Breast epithelium (tissue), 4 donors: ENCODE results near the gene CCNB2. TPM values are rescaled to one million over a fixed set of nuclear protein-coding genes. Genes with fewer than 3 reads are reported as not detected.

Experiments
- DNase-seq, 2 donors: peaks; one replicate each; pipeline ENCODE4 v3.0.0-alpha.2; 2019; ENCODE audit warnings: low spot score in 2 of 2
- H3K27ac ChIP-seq, 2 donors: fragments of 200-600 bp; sonication (generic) in 1 of 2; one replicate each; pipeline ENCODE4 v1.5.1; 2016 to 2019; ENCODE audit warnings: mild to moderate bottlenecking in 1 of 2
- H3K27me3 ChIP-seq, 2 donors: fragments of 200-600 bp; sonication (generic) in 1 of 2; one replicate each; pipeline versions ENCODE4 v1.5.1 to v1.6.0; 2017 to 2019; ENCODE audit warnings: control low read depth in 1 of 2, mild to moderate bottlenecking in 1 of 2
- H3K36me3 ChIP-seq: fragments of 200-600 bp; one replicate; pipeline ENCODE4 v1.5.1; 2019
- H3K4me1 ChIP-seq, 2 donors: fragments of 200-600 bp; sonication (generic); one replicate each; pipeline ENCODE4 v1.5.1; 2016 to 2019; ENCODE audit warnings: control low read depth in 1 of 2
- H3K4me3 ChIP-seq, 3 donors: fragments of 200-600 bp; sonication (generic); 1 replicate in 2 of 3; 2 replicates in 1 of 3; pipeline ENCODE4 v1.5.1; 2016 to 2019; ENCODE audit warnings: mild to moderate bottlenecking in 3 of 3, moderate library complexity in 2 of 3
- H3K9me3 ChIP-seq, 2 donors: fragments of 200-600 bp; sonication (generic) in 1 of 2; one replicate each; pipeline ENCODE4 v1.5.1; 2016 to 2019; ENCODE audit warnings: control low read depth in 1 of 2
- CTCF ChIP-seq, 3 donors: fragments of 450-650 bp; IDR thresholded peaks; one replicate each; pipeline ENCODE4 v1.5.1; 2016 to 2017; ENCODE audit warnings: antibody characterized with exemption in 3 of 3, mild to moderate bottlenecking in 3 of 3, moderate library complexity in 3 of 3
- POLR2A ChIP-seq: fragments of 450-650 bp; IDR thresholded peaks from one replicate; pipeline ENCODE4 v1.6.1; 2016; ENCODE audit warnings: antibody characterized with exemption, mild to moderate bottlenecking, moderate library complexity
- POLR2AphosphoS5 ChIP-seq, 3 donors: sonication (generic); formaldehyde crosslinking; IDR thresholded peaks; one replicate each; pipeline ENCODE4 v1.6.1; 2017; ENCODE audit warnings: antibody characterized with exemption in 3 of 3
- intact Hi-C: fragments of 100-400 bp; cut with DNase I; formaldehyde crosslinking; loops from one replicate; pipeline ENCODE4 v1.15.1; 2023; ENCODE audit warnings: low total_unique reads
- total RNA-seq, 3 donors: library from RNA; depleted of rRNA; stranded (reverse); fragments of >200 nt; gene quantifications; one replicate each; pipeline ENCODE4 v1.1.0, GENCODE V29; 2016

Gene CCNB2
- 1 to 10 TPM in 1 of 3 donors, under 1 TPM in 2; 0.29 to 3.5 (median 0.98) TPM for total RNA-seq

GRCh38 chr15:59104912-59105732 lies at the start of gene CCNB2:
Gene CCNB2 (plus strand): TSS chr15:59105146. CDS start chr15:59105269, 123 bp downstream.
- TF ChIP-seq POLR2A = no peak
- TF ChIP-seq POLR2AphosphoS5 (IDR thresholded peaks at IDR 0.05) = no peak
- no peak for TF ChIP-seq CTCF (IDR thresholded peaks at IDR 0.05)
- Histone ChIP-seq H3K27ac (peak within 1 kb of the TSS in 1 of 2 donors; percentile 43), H3K4me1 (no peaks in the 10 kb centered on the region), H3K36me3 (no peaks in the 10 kb centered on the region), H3K4me3 (peak within 1 kb of the TSS; percentile 51 to 70 (median 61)), H3K9me3 (no peaks in the 10 kb centered on the region), H3K27me3 (no peaks in the 10 kb centered on the region)
- peak; percentile 80 to 81 for DNase-seq
- intact Hi-C loops = no loop called here

- intact Hi-C loops = no loop called here
- Histone ChIP-seq H3K27ac (no peak overlapping the region), H3K36me3 (no peaks in the 10 kb centered on the region), H3K4me3 (no peak overlapping the region), H3K4me1 (no peaks in the 10 kb centered on the region), H3K27me3 (no peaks in the 10 kb centered on the region), H3K9me3 (no peaks in the 10 kb centered on the region)
- no peak for TF ChIP-seq POLR2A
- no peak for TF ChIP-seq CTCF (IDR thresholded peaks at IDR 0.05)
- TF ChIP-seq POLR2AphosphoS5 (IDR thresholded peaks at IDR 0.05) = no peak
- DNase-seq = no peak
Observed at GRCh38 chr15:59059076-59059597, 45.8 kb upstream of the CCNB2 start.

GRCh38 chr15:59060348-59060747 lies 44.6 kb upstream of the CCNB2 start:
- no peaks in the 10 kb centered on the region for H3K9me3 ChIP-seq
- intact Hi-C loops = no loop called here
- no peaks in the 10 kb centered on the region for H3K4me1 ChIP-seq
- no peak overlapping the region for H3K27ac ChIP-seq
- TF ChIP-seq CTCF (IDR thresholded peaks at IDR 0.05) (no peak), POLR2AphosphoS5 (IDR thresholded peaks at IDR 0.05) (no peak), POLR2A (no peak)
- H3K27me3 ChIP-seq = no peaks in the 10 kb centered on the region
- H3K4me3 ChIP-seq = no peak overlapping the region
- H3K36me3 ChIP-seq = no peaks in the 10 kb centered on the region
- no peak for DNase-seq

DNA sequence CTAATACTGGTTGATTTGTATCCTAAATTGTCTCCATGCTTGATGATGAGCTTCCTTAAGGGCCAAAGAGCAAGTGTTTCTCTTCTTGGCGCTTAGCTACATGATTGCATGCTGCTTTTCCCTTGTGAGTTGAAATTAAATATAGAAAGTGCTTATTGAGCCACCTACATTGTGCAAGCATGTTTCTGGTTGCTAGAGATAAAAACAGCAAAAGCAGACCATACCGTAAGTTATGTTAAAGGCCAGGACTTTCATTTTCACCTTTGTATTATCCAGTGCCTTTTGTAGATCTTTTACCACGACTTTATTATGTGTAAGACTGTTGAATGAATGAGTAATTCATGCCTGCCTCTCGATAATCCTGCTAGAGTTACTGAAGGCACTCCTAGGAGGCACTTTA lies 41.9 kb upstream of the CCNB2 start:
- H3K27me3 ChIP-seq = no peaks in the 10 kb centered on the region
- no peak overlapping the region for H3K27ac ChIP-seq
- intact Hi-C loops = no loop called here
- no peaks in the 10 kb centered on the region for H3K36me3 ChIP-seq
- TF ChIP-seq CTCF (IDR thresholded peaks at IDR 0.05) = no peak
- no peak for TF ChIP-seq POLR2A
- TF ChIP-seq POLR2AphosphoS5 (IDR thresholded peaks at IDR 0.05) = no peak
- no peak for DNase-seq
- no peaks in the 10 kb centered on the region for H3K4me1 ChIP-seq
- H3K9me3 ChIP-seq = no peaks in the 10 kb centered on the region
- H3K4me3 ChIP-seq = no peak overlapping the region

GRCh38 chr15:59069430-59069829 lies 35.5 kb upstream of the CCNB2 start:
- H3K4me1 ChIP-seq = no peaks in the 10 kb centered on the region
- DNase-seq = no peak
- H3K36me3 ChIP-seq = no peaks in the 10 kb centered on the region
- H3K9me3 ChIP-seq = no peaks in the 10 kb centered on the region
- no peak overlapping the region for H3K4me3 ChIP-seq
- no peak for TF ChIP-seq POLR2A
- no peak for TF ChIP-seq CTCF (IDR thresholded peaks at IDR 0.05)
- TF ChIP-seq POLR2AphosphoS5 (IDR thresholded peaks at IDR 0.05) = no peak
- no peak overlapping the region for H3K27ac ChIP-seq
- intact Hi-C loops = no loop called here
- H3K27me3 ChIP-seq = no peaks in the 10 kb centered on the region
